DMS153 (cell line): ENCODE measurements around the gene FAM9C.
"Not testable (repeated sequence)": the region's sequence is repeated elsewhere in the genome, so short reads cannot be mapped to it uniquely, and the experiment has no call there.

Experiments used
- DNase-seq: peaks from one replicate; lab custom pipeline; 2025; lab: John Stamatoyannopoulos, UW

FAM9C gene

GRCh38 chrX:13044441-13044840, at the start of gene FAM9C:
Gene FAM9C, minus strand, starts transcription at chrX:13044620. Its CDS starts 831 bp downstream, at chrX:13043789.
- DNase-seq: no peak

DNA sequence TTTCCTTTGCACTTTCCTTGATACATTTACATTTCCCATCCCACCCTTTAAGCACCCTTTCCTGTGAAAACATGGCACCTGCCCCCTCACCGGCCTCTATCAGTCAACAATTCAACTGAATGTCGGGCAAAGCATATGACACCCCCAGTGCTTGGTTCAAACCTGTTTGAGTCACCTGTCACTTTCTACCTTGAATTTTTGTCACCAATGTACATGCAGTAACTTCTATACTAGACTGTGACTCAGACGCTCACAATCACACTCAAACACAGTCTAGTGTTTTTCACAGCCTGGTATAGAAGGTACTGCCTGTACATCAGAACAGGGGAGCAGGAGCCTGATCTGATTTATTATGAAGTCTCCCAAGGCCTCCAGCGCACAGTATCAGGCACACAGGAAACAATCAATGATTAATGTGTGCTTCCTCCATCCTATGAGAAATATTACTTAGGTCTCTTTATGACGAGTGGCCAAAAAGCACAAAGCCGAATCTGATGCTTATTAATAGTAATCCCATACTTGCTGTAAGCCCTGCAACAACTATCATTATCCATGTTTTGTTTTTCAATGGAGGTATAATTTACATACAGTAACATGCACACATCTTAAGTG, 49.2 kb upstream of the FAM9C start:
- DNase-seq: no peak

DNA sequence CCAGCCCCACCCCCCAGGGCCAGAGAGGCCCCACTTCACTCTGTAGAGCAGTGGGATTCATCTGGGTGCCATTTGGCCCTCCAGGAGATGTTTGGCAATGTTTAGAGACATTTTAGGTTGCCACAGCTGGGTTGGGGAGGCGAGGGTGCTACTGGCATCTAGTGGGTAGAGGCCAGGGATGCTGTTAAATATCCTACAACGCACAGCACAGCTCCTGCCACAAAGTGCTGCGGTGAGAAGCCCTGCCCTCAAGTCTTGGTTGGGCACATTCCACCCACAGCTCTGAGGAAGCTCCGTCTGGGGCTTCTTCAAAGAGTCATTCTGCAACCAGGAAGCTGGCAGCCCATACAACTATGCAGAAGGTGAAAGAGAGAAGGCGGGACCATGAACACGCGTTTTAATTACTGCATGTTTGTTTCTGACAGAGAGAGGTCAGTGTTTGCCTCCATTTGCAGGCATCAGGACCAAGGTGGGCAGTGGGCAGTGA, 48.1 kb upstream of the FAM9C start:
- no peak for DNase-seq

DNA sequence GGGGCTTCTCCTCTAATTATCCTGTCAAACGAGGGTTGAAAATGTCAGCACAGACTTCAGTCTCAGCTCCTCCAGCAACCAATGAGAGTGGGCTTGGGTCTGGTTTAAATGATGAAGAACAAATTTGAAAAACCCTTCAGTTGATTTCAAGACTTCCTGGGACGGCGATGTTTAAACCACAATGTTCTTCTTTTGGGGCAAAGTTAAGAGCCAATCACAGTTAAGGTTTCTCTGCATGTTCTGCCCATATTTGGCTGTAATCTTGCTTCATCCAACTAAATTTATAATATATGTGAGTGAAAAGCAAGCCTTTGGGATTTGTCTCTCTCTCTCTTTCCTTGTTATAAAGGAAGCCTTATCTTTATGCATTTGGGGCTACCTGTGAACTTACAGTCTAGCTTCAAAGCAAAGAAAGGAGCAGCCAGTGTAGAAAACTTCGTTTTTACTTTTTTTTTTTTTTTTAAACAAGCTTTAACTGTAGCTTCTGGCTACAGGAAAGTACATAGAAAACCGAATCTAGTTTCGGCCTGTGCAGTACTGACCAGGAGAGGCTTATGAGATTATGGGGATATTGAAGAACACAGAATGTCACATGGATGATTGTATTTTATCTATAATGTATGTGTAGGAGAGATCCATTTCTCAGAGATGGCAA, 46.8 kb upstream of the FAM9C start:
- DNase-seq: no peak

DNA sequence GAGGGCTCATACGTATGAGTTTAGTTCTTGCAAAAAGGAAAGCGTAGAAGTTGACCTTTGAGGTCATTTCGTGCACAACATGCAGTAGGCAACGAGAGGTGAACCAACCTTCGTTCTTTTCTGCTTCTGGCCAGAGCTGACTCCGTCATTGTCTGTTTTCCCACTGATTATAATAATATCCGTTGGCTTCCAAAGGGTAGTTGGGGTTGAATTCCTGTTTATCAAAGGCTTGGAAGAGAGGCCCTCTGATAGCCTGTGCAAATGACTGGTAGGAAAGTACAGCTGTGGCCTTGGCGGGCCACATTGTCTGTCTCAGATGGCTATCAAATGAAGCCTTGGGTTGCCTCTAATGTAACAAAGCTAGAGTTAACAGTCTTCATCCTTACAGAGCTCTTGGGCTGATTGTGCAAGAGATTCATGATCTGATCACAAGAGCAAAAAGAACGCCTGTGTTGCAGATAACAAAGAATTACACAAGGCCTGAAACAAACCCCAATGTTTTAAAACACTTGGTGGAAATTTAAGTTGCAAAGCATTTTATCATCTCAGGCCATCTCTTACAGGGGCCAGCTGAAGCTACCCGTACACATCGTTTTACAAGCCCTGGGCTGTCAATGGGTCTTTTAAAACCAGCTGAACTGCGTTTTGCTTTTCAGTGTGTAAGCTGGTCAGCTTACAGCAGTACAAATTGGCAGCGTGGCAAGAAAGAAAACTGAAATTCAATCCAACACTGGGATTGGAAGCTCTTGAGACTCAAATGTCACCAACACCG, 46.1 kb upstream of the FAM9C start:
- DNase-seq: no peak

GRCh38 chrX:13090027-13090338, 45.6 kb upstream of the FAM9C start:
- DNase-seq: no peak

GRCh38 chrX:13088156-13088487, 43.7 kb upstream of the FAM9C start:
- DNase-seq: no peak

GRCh38 chrX:13087322-13088155, 43.1 kb upstream of the FAM9C start:
- DNase-seq: no peak

- DNase-seq: not testable (repeated sequence)
Measured at GRCh38 chrX:13086793-13087321, 42.4 kb upstream of the FAM9C start.

- no peak for DNase-seq
Measured at GRCh38 chrX:13086076-13086475, 41.7 kb upstream of the FAM9C start.

- no peak for DNase-seq
Measured at GRCh38 chrX:13085526-13085925, 41.1 kb upstream of the FAM9C start.

DNA sequence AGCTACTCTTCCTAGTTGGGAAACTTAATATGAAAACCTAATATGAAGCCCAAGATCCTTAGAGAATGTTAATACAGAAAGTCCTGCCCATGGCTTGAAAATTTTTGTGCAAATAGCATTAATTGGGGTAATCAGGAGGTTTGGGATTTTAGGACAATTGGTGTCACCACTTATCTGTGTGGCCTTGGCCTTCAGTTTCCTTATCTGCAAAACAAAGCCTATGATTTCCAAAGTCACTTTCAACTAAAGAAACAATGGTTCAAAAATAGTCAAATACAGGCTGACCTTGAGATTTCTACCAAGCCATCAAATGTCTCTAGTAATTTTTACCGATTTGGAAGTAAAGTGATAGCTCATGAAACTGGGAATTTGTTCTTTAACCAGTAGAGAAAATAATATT, 40.2 kb upstream of the FAM9C start:
- no peak for DNase-seq

DNA sequence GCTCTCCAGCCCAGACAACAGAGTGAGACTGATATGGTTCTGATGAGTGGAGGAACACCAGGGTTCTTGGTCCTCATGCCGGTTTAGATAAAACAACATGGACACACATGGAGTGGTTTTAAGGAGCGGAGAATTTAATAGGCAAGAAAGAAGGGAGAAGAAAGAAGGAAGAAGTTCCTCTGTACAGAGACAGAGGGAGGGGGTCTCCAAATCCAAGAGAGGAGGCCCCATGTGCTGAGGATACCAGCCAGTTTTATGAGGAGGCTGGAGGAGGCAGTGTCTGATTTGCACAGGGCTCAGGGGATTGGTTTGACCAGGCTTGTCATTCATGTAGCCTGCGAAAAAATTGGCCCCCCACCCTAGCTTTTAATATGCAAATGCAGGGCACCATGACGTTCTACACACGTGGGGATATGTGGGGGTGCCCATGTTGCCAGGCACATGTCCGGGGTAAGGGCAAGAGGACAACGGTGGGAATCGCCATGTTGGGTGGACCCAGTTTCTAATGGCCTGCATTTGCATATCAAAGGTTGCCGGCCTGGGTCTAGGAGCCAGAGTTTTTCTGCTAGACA, 39.4 kb upstream of the FAM9C start:
- not testable (repeated sequence) for DNase-seq

DNA sequence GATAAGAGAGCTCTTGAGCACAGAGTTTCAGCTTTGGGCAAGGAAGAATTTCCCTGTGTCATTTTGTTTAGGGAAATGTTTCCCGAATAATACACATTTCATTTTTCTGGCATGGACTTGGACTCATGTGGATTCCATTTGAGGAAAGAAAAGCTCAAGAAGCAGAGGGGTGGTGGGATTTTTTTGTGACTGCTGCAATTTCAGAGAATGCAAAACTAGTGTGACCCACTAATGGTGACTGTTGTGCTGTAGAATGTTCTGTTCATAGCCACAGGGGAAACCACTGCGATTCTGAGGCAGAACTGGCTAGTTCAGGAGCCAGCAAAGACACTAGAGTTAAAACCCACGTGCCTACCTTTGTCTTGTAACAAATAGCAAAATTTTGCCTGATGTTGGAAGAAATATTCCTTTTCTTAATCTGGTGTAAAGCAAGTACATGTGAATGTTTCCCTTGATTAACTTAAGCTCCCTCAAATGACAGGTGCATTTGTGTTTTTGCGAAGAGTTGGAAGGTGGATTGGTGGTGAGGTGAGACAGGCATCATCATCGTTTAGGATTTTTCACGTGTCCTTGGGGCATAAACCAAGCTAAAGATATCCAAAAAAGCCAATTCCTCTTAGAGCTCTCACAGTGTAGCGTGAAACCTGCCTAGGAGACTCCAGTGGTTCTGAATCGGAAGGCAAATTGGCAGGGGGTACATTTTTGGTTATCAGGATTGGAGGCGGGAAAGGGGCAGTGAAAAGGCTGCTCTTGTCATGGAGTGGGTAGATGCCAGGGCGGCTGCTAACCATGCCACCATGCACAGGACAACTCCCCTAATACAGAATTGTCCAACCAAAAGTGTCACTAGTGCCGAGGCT, 38.0 kb upstream of the FAM9C start:
- DNase-seq: no peak

- no peak for DNase-seq
Measured at GRCh38 chrX:13081395-13082205, 37.2 kb upstream of the FAM9C start.

GRCh38 chrX:13080128-13080795, 35.8 kb upstream of the FAM9C start:
- DNase-seq: no peak

DNA sequence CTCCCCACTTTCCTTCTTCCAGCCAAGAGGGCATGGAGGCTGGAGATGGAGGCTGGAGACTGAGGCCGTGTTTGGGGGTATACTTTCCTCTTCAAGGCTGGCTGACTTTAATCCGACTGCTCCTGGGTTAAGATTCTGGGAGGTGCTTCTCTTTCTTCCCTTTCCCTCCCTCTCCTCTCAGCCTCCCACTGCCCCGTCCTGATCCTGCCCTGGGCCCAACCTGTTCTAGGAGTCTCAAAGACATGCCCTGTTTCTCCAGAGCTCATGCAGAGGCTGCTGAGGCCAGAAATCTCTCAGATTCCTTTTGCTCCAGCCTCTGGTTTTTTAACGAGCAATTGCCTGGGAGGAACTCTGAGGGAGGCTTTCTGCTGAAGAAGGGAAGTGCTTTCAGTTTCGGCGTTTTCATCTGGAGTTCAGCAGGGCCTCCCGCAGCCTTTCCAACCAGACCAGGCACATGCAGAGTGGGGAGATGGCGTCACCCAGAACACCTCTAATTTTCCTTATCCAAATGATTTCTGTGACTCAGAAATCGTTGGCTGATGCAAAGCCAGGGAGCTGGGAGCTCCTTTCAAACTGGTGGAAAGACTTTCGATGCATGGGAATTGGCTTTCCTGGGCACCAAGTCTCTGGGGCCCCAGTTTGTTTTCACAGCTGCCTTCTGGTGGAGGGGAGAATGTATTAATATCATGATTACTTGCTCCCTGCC, 34.5 kb upstream of the FAM9C start:
- no peak for DNase-seq

DNA sequence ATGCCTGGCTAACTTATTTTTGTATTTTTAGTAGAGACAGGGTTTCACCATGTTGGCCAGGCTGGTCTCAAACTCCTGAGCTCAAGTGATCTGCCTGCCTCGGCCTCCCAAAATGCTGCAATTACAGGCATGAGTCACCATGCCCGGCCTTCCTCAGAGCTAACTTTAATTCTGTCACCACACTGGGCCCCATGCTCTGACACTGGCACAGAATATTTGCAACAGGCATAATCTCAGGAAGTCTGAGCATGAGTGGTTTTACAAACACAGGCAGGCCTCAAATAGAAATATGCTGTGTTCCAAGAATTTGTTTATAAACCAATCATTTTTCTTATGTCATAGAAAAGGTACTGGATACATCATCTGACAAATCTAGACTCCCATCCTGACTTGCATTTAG, 32.7 kb upstream of the FAM9C start:
- DNase-seq: no peak
